BLaER1 treated with 17β-estradiol and CSF1 and Interleukin-3, amounts not matched to agents 10 nM and 100 nM (cell line): ENCODE measurements around the gene GPBAR1.
"Not testable (repeated sequence)": the region's sequence is repeated elsewhere in the genome, so short reads cannot be mapped to it uniquely, and the experiment has no call there.

Experiments used
- H3K27ac ChIP-seq, 11 experiments: shearing (Covaris generic); formaldehyde crosslinking; 2 replicates each; pipeline ENCODE4 v1.8.1; 2022
- H3K27me3 ChIP-seq, 11 experiments: shearing (Covaris generic); formaldehyde crosslinking; 2 replicates each; pipeline ENCODE4 v1.8.1; 2022
- H3K36me3 ChIP-seq, 11 experiments: shearing (Covaris generic); formaldehyde crosslinking; 2 replicates each; pipeline ENCODE4 v1.8.1; 2022
- H3K4me1 ChIP-seq, 10 experiments: shearing (Covaris generic); formaldehyde crosslinking; 2 replicates each; pipeline ENCODE4 v1.8.1; 2022
- H3K4me2 ChIP-seq, 11 experiments: shearing (Covaris generic); formaldehyde crosslinking; 2 replicates each; pipeline ENCODE4 v1.8.1; 2022
- H3K4me3 ChIP-seq, 10 experiments: shearing (Covaris generic); formaldehyde crosslinking; 2 replicates each; pipeline ENCODE4 v1.8.1; 2022
- H3K9ac ChIP-seq, 11 experiments: shearing (Covaris generic); formaldehyde crosslinking; 2 replicates each; pipeline ENCODE4 v1.8.1; 2022
- H3K9me3 ChIP-seq, 11 experiments: shearing (Covaris generic); formaldehyde crosslinking; replicated peaks in 1 of 11; 2 replicates each; pipeline ENCODE4 v1.8.1; 2022
- H4K20me1 ChIP-seq, 11 experiments: shearing (Covaris generic); formaldehyde crosslinking; 2 replicates each; pipeline ENCODE4 v1.8.1; 2022
- Cebpa-rat ChIP-seq, 11 experiments: shearing (Covaris generic); IDR thresholded peaks; 2 replicates each; pipeline ENCODE4 v1.8.1; 2022

GPBAR1 gene

GRCh38 chr2:218266316-218266979, 5.6 kb downstream of the GPBAR1 start:
- Histone ChIP-seq H3K4me2 (no peak overlapping the region; a peak in 1 of 22 replicates), H3K9me3 (no peaks in the 10 kb centered on the region), H3K27ac (no peak overlapping the region; a peak in 1 of 22 replicates), H3K27me3 (no peaks in the 10 kb centered on the region), H3K36me3 (peaks cover 49 to 67% (median 59%) of the 10 kb centered on the region in 11 experiments), H4K20me1 (peaks cover 0 to 76% (median 34%) of the 10 kb centered on the region in 11 experiments; a peak in 17 of 22 replicates), H3K9ac (peak overlapping the region in 3 of 11 experiments; percentile 23 to 62 (median 55); a peak in 3 of 22 replicates), H3K4me1 (peaks cover 44 to 78% (median 66%) of the 10 kb centered on the region in 10 experiments), H3K4me3 (no peak overlapping the region)
- no peak for TF ChIP-seq Cebpa-rat (IDR thresholded peaks at IDR 0.05)

- peaks cover 49 to 73% (median 59%) of the 10 kb centered on the region in 11 experiments for H3K36me3 ChIP-seq
- no peak for TF ChIP-seq Cebpa-rat (IDR thresholded peaks at IDR 0.05)
- H3K9me3 ChIP-seq: no peaks in the 10 kb centered on the region
- H4K20me1 ChIP-seq: peaks cover 3 to 75% (median 38%) of the 10 kb centered on the region in 11 experiments; a peak in 18 of 22 replicates
- peak overlapping the region in 1 of 11 experiments; percentile 90; a peak in 2 of 22 replicates for H3K4me2 ChIP-seq
- H3K4me1 ChIP-seq: peaks cover 44 to 78% (median 66%) of the 10 kb centered on the region in 10 experiments
- H3K9ac ChIP-seq: peak overlapping the region in 3 of 11 experiments; percentile 9 to 42 (median 23); a peak in 2 of 22 replicates
- no peak overlapping the region for H3K27ac ChIP-seq
- no peak overlapping the region for H3K4me3 ChIP-seq
- no peaks in the 10 kb centered on the region for H3K27me3 ChIP-seq
These were observed 6.4 kb downstream of the GPBAR1 start for GRCh38 chr2:218267259-218267658.

- Histone ChIP-seq H3K4me2 (peak within 1 kb of the TSS; percentile 90 to 100 (median 98)), H3K27ac (peak within 1 kb of the TSS; percentile 54 to 92 (median 83)), H3K36me3 (peaks cover 43 to 66% (median 49%) of the 10 kb centered on the region in 11 experiments), H3K4me3 (peak within 1 kb of the TSS; percentile 76 to 95 (median 92)), H3K4me1 (peaks cover 37 to 77% (median 52%) of the 10 kb centered on the region in 10 experiments), H3K9ac (peak within 1 kb of the TSS; percentile 82 to 97 (median 89)), H3K9me3 (no peaks in the 10 kb centered on the region), H4K20me1 (peaks cover 13 to 66% (median 41%) of the 10 kb centered on the region in 11 experiments; a peak in 17 of 22 replicates), H3K27me3 (no peaks in the 10 kb centered on the region)
- no peak for TF ChIP-seq Cebpa-rat (IDR thresholded peaks at IDR 0.05)
These were observed 9.3 kb downstream of the GPBAR1 start, which contains the start of the genes AAMP and PNKD for GRCh38 chr2:218269900-218270720. AAMP (minus strand) TSS chr2:218270137; CDS start chr2:218270086, 51 bp downstream. PNKD (plus strand) TSS chr2:218270519; CDS start chr2:218270536, 17 bp downstream.

GRCh38 chr2:218270721-218271486, 10.1 kb downstream of the GPBAR1 start:
- peak overlapping the region; percentile 76 to 95 (median 91) for H3K4me3 ChIP-seq
- H3K4me2 ChIP-seq: peak overlapping the region; percentile 87 to 100 (median 96)
- peak overlapping the region; percentile 74 to 97 (median 83) for H3K9ac ChIP-seq
- peaks cover 7 to 66% (median 33%) of the 10 kb centered on the region in 11 experiments; a peak in 17 of 22 replicates for H4K20me1 ChIP-seq
- peaks cover 37 to 76% (median 48%) of the 10 kb centered on the region in 10 experiments for H3K4me1 ChIP-seq
- peaks cover 43 to 66% (median 49%) of the 10 kb centered on the region in 11 experiments for H3K36me3 ChIP-seq
- peak overlapping the region; percentile 7 to 83 (median 75); a peak in 19 of 22 replicates for H3K27ac ChIP-seq
- TF ChIP-seq Cebpa-rat (IDR thresholded peaks at IDR 0.05): no peak
- no peaks in the 10 kb centered on the region for H3K27me3 ChIP-seq
- no peaks in the 10 kb centered on the region for H3K9me3 ChIP-seq

- H3K27ac ChIP-seq: peak overlapping the region in 9 of 11 experiments; percentile 10 to 83 (median 76); a peak in 15 of 22 replicates
- TF ChIP-seq Cebpa-rat (IDR thresholded peaks at IDR 0.05): no peak
- H3K4me3 ChIP-seq: peak overlapping the region; percentile 76 to 95 (median 91)
- peaks cover 37 to 76% (median 47%) of the 10 kb centered on the region in 10 experiments for H3K4me1 ChIP-seq
- peak overlapping the region; percentile 87 to 100 (median 96) for H3K4me2 ChIP-seq
- H3K36me3 ChIP-seq: peaks cover 43 to 66% (median 49%) of the 10 kb centered on the region in 11 experiments
- no peaks in the 10 kb centered on the region for H3K9me3 ChIP-seq
- peaks cover 7 to 68% (median 37%) of the 10 kb centered on the region in 11 experiments; a peak in 18 of 22 replicates for H4K20me1 ChIP-seq
- H3K27me3 ChIP-seq: no peaks in the 10 kb centered on the region
- peak overlapping the region; percentile 74 to 97 (median 83); a peak in 21 of 22 replicates for H3K9ac ChIP-seq
These were observed 10.6 kb downstream of the GPBAR1 start for GRCh38 chr2:218271487-218271797.

GRCh38 chr2:218271865-218272530, 11.2 kb downstream of the GPBAR1 start:
- Histone ChIP-seq H4K20me1 (peaks cover 7 to 68% (median 34%) of the 10 kb centered on the region in 11 experiments; a peak in 18 of 22 replicates), H3K9me3 (no peaks in the 10 kb centered on the region), H3K4me2 (peak overlapping the region; percentile 87 to 100 (median 96)), H3K36me3 (peaks cover 43 to 66% (median 49%) of the 10 kb centered on the region in 11 experiments), H3K9ac (peak overlapping the region; percentile 74 to 97 (median 83); a peak in 21 of 22 replicates), H3K4me3 (peak overlapping the region; percentile 76 to 95 (median 91); a peak in 16 of 20 replicates), H3K27me3 (no peaks in the 10 kb centered on the region), H3K4me1 (peaks cover 37 to 81% (median 45%) of the 10 kb centered on the region in 10 experiments), H3K27ac (peak overlapping the region in 7 of 11 experiments; percentile 15 to 80 (median 75); a peak in 11 of 22 replicates)
- no peak for TF ChIP-seq Cebpa-rat (IDR thresholded peaks at IDR 0.05)

- Histone ChIP-seq H3K36me3 (peaks cover 43 to 66% (median 49%) of the 10 kb centered on the region in 11 experiments), H3K4me1 (peaks cover 37 to 79% (median 42%) of the 10 kb centered on the region in 10 experiments), H3K27me3 (no peaks in the 10 kb centered on the region), H4K20me1 (peaks cover 5 to 68% (median 27%) of the 10 kb centered on the region in 11 experiments; a peak in 17 of 22 replicates), H3K4me2 (peak overlapping the region; percentile 87 to 100 (median 96)), H3K27ac (peak overlapping the region in 10 of 11 experiments; percentile 10 to 69 (median 48); a peak in 13 of 22 replicates), H3K9me3 (no peaks in the 10 kb centered on the region), H3K9ac (peak overlapping the region in 10 of 11 experiments; percentile 24 to 87 (median 81); a peak in 15 of 22 replicates), H3K4me3 (peak overlapping the region in 1 of 10 experiments; percentile 92; a peak in 1 of 20 replicates)
- TF ChIP-seq Cebpa-rat (IDR thresholded peaks at IDR 0.05): no peak; a peak in 1 of 22 replicates
These were observed 11.9 kb downstream of the GPBAR1 start for GRCh38 chr2:218272531-218273212.

GRCh38 chr2:218273214-218273907, 12.5 kb downstream of the GPBAR1 start:
- peaks cover 35 to 73% (median 39%) of the 10 kb centered on the region in 10 experiments for H3K4me1 ChIP-seq
- peak overlapping the region in 10 of 11 experiments; percentile 19 to 87 (median 49); a peak in 14 of 22 replicates for H3K9ac ChIP-seq
- H3K36me3 ChIP-seq: peaks cover 48 to 66% (median 50%) of the 10 kb centered on the region in 11 experiments
- H4K20me1 ChIP-seq: peaks cover 3 to 75% (median 20%) of the 10 kb centered on the region in 11 experiments; a peak in 16 of 22 replicates
- not testable (repeated sequence) for H3K27me3 ChIP-seq, H3K9me3 ChIP-seq
- H3K27ac ChIP-seq: peak overlapping the region in 10 of 11 experiments; percentile 10 to 60 (median 42); a peak in 13 of 22 replicates
- H3K4me3 ChIP-seq: 0 out of 20 replicates have a peak overlapping the region, but pooled peaks of 1 of the 10 experiments have one; percentile 31
- H3K4me2 ChIP-seq: peak overlapping the region; percentile 53 to 99 (median 96)
